Activated CD8-positive, alpha-beta T cell treated with anti-CD3 and anti-CD28 coated beads for 36 hours (primary cell): ENCODE measurements around the gene CARS1. TPM values are rescaled to one million over a fixed set of nuclear protein-coding genes. Genes with fewer than 3 reads are reported as not detected.

ENCODE experiments used
- ATAC-seq: fragments of 200-7000 bp; cut with Tn5 transposase; one replicate; pipeline ENCODE4 v1.10.0; 2021; ENCODE audit warnings: mild to moderate bottlenecking, moderate library complexity
- CTCF ChIA-PET: fragments of 350-600 bp; sonication (Branson Sonifier 250); formaldehyde crosslinking; loops from one replicate; lab custom pipeline; 2021; ENCODE audit warnings: antibody characterized with exemption; lab: Charles Lee
- POLR2A ChIA-PET: fragments of 350-600 bp; sonication (Branson Sonifier 250); formaldehyde crosslinking; loops from one replicate; lab custom pipeline; 2021; ENCODE audit warnings: antibody characterized with exemption; lab: Charles Lee
- DNase-seq: peaks from one replicate; pipeline ENCODE4 v3.0.0-alpha.2; 2020
- H3K27ac Mint-ChIP-seq: one replicate; pipeline ENCODE4 v1.8.0; 2021; ENCODE audit warnings: mild to moderate bottlenecking, mixed read lengths
- H3K27me3 Mint-ChIP-seq: one replicate; pipeline ENCODE4 v1.8.0; 2021; ENCODE audit warnings: mixed read lengths
- H3K36me3 Mint-ChIP-seq: one replicate; pipeline ENCODE4 v1.8.0; 2021; ENCODE audit warnings: low read depth, mixed read lengths
- H3K4me1 Mint-ChIP-seq: one replicate; pipeline ENCODE4 v1.8.0; 2021; ENCODE audit warnings: low read depth, mixed read lengths
- H3K4me3 Mint-ChIP-seq: one replicate; pipeline ENCODE4 v1.8.0; 2021; ENCODE audit warnings: mild to moderate bottlenecking, moderate library complexity, mixed read lengths
- H3K9me3 Mint-ChIP-seq: one replicate; pipeline ENCODE4 v1.8.0; 2021; ENCODE audit warnings: mixed read lengths
- intact Hi-C: fragments of 100-400 bp; cut with micrococcal nuclease; formaldehyde crosslinking; loops from one replicate; pipeline ENCODE4 v1.10.0; 2022
- total RNA-seq, 2 experiments: library from RNA; stranded (reverse); gene quantifications; one replicate each; pipeline ENCODE4 v1.2.3, GENCODE V29; 2021
- TF ChIP-seq, protein P1 (sequence below): fragments of 200-600 bp; IDR thresholded peaks from one replicate; pipeline ENCODE4 v1.8.0; 2022; ENCODE audit warnings: antibody characterized with exemption, mild to moderate bottlenecking

CARS1 gene
- total RNA-seq, 2 experiments from 2014 or later, result 82.7 to 88.2 TPM

DNA sequence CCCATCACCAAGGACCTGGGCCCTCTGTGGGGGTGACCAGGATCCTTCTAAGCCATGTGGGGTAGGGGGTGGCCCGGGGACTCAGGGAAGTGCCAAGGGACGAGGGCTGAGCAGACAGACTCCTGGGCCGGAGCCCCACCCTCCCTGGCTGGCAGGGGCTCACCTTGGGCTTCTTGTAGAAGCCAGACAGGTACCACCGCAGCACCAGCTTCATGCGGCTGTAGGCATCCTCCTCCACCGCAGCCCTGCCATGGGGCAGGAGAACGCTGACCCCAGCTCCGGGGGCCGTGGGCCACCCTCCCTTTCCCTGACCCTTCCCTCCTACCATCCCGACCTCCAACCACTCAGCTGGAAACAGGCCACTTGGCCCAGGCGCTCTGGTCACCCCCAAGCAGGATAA, 45.9 kb upstream of the CARS1 start:
- CTCF ChIA-PET, result interaction anchor here (1.1 kb wide), 1 partner anchor 12 kb away, joined by 3 read pairs; no protein-coding TSS in a partner anchor
- H3K27ac Mint-ChIP-seq, result no peak overlapping the region
- intact Hi-C loops, result no loop called here
- peaks cover 8% of the 10 kb centered on the region for H3K4me1 Mint-ChIP-seq
- no peaks in the 10 kb centered on the region for H3K36me3 Mint-ChIP-seq
- DNase-seq, result no peak
- H3K9me3 Mint-ChIP-seq, result no peaks in the 10 kb centered on the region
- no peak for ATAC-seq
- POLR2A ChIA-PET, result interaction anchor here (0.9 kb wide), 1 partner anchor 115 kb away, joined by 3 read pairs; no protein-coding TSS in a partner anchor
- H3K4me3 Mint-ChIP-seq, result no peak overlapping the region
- TF ChIP-seq, protein P1, sequence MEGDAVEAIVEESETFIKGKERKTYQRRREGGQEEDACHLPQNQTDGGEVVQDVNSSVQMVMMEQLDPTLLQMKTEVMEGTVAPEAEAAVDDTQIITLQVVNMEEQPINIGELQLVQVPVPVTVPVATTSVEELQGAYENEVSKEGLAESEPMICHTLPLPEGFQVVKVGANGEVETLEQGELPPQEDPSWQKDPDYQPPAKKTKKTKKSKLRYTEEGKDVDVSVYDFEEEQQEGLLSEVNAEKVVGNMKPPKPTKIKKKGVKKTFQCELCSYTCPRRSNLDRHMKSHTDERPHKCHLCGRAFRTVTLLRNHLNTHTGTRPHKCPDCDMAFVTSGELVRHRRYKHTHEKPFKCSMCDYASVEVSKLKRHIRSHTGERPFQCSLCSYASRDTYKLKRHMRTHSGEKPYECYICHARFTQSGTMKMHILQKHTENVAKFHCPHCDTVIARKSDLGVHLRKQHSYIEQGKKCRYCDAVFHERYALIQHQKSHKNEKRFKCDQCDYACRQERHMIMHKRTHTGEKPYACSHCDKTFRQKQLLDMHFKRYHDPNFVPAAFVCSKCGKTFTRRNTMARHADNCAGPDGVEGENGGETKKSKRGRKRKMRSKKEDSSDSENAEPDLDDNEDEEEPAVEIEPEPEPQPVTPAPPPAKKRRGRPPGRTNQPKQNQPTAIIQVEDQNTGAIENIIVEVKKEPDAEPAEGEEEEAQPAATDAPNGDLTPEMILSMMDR, result no peak
- H3K27me3 Mint-ChIP-seq, result no peaks in the 10 kb centered on the region

DNA sequence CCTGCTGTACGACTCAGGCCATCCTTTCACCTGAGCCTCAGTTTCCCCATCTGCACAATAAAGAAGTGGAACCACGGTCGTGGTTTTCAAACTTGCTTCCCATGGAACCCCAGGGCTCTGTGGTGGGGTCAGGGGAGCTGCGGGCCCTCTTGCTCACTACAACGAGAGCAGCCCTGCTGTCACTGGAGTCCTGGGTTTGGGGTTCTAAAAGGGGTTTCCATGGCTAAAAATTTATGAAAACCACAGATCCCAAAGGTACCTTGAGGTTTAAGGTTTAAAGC, 45.4 kb upstream of the CARS1 start:
- Mint-ChIP-seq H3K36me3 (no peaks in the 10 kb centered on the region), H3K27me3 (no peaks in the 10 kb centered on the region), H3K4me3 (no peak overlapping the region), H3K27ac (no peak overlapping the region), H3K4me1 (peaks cover 8% of the 10 kb centered on the region), H3K9me3 (no peaks in the 10 kb centered on the region)
- POLR2A ChIA-PET, result no interaction called here
- no peak for ATAC-seq
- intact Hi-C loops, result no loop called here
- CTCF ChIA-PET, result interaction anchor here (1.1 kb wide), 1 partner anchor 11 kb away, joined by 3 read pairs; no protein-coding TSS in a partner anchor
- TF ChIP-seq, protein P1, result no peak
- no peak for DNase-seq

DNA sequence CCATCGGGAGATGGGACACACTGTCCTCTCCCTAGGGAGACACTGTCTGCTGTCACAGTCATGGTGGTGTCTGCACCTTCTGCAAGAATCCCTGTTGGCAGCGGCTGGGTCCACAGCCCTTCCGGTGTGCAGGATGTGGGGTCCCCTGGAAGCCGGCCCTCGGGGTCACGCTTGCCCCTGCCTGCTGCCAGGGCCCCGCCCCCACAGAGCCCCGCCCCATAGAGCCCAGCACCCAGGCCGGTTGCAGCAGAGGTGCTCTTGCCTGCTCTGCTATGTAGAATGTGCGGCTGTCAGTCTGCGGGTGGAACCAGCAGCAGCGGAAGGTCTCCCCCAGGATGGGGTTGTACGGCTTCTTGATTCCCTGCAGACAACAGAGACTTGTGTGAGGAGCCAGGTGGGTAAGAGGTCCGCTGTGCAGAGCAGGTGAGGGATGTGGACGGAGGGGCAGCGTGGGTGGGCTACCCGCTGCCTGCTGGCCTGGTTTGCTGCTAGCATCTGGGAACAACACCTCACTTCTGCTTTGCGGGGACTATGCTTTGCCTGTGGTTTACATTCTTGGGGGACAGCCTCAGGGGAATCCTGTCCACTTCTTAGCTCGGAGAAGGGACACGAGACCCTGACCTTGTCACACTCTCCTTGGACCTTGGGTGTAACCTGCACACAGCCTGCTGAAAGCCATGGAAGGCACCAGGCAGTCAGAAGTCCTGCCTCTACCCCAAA, 44.9 kb upstream of the CARS1 start:
- TF ChIP-seq, protein P1, result no peak
- Mint-ChIP-seq H3K4me3 (no peak overlapping the region), H3K9me3 (no peaks in the 10 kb centered on the region), H3K27ac (no peak overlapping the region), H3K4me1 (peaks cover 8% of the 10 kb centered on the region), H3K27me3 (no peaks in the 10 kb centered on the region), H3K36me3 (no peaks in the 10 kb centered on the region)
- ATAC-seq (no peak), DNase-seq (no peak)
- CTCF ChIA-PET, result no interaction called here
- POLR2A ChIA-PET, result no interaction called here
- intact Hi-C loops, result no loop called here

DNA sequence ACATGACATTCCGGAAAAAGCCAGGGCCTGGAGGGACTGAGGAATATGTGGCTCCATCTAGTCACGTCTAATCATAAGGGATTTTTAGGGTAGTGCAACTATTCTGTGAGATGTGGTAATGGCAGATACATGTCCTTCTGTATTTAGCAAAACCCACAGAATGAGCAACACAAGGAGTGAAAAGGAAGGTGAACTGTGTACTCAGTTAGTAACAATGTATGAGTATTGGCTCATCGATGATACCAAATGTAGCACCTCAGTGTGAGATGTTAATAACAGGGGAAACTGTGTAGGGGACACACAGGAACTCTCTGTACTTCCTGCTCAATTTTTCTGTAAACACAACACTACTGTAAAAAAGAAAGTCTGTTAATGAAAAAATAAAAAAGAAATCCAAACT, 42.0 kb upstream of the CARS1 start:
- H3K36me3 Mint-ChIP-seq, result no peaks in the 10 kb centered on the region
- no peak overlapping the region for H3K4me3 Mint-ChIP-seq
- H3K27ac Mint-ChIP-seq, result peak overlapping the region; percentile 8
- ChIA-PET POLR2A (no interaction called here), CTCF (no interaction called here)
- peak; percentile 37 for ATAC-seq
- no peaks in the 10 kb centered on the region for H3K27me3 Mint-ChIP-seq
- intact Hi-C loops, result no loop called here
- TF ChIP-seq, protein P1, result no peak
- no peaks in the 10 kb centered on the region for H3K9me3 Mint-ChIP-seq
- DNase-seq, result no peak
- H3K4me1 Mint-ChIP-seq, result peaks cover 8% of the 10 kb centered on the region

DNA sequence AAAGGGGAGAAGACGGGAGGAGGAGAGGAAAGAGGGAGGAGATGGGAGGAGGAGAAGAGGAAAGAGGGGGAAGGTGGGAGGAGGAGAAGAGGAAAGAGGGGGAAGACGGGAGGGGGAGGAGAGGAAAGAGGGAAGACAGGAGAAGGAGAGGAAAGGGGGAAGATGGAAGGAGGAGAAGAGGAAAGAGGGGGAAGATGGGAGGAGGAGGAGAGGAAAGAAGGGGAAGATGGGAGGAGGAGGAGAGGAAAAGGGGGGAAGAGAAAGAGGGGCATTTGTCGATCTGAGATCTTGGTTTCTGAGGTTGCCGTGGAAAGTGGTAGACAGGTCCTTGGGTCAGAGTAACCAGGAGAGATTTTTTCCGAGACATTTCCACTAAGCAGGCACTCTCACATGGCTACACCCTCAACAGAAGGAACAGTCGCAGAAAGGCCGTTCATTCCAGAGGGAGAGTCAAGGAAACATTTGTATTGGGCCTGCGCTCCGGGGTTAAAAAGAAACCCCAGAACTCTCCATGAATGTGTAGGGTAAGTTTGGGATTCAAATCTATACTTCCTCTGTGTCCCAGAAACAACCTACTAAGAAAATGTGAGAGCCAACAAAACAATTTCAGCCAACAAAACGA, 39.8 kb upstream of the CARS1 start:
- ChIA-PET POLR2A (no interaction called here), CTCF (no interaction called here)
- Mint-ChIP-seq H3K36me3 (no peaks in the 10 kb centered on the region), H3K4me3 (no peak overlapping the region), H3K27me3 (no peaks in the 10 kb centered on the region), H3K27ac (no peak overlapping the region), H3K9me3 (no peaks in the 10 kb centered on the region), H3K4me1 (peaks cover 8% of the 10 kb centered on the region)
- DNase-seq, result no peak
- TF ChIP-seq, protein P1, result no peak
- no peak for ATAC-seq
- intact Hi-C loops, result no loop called here
